ENCODE measurements around the gene CSN2.

DNA sequence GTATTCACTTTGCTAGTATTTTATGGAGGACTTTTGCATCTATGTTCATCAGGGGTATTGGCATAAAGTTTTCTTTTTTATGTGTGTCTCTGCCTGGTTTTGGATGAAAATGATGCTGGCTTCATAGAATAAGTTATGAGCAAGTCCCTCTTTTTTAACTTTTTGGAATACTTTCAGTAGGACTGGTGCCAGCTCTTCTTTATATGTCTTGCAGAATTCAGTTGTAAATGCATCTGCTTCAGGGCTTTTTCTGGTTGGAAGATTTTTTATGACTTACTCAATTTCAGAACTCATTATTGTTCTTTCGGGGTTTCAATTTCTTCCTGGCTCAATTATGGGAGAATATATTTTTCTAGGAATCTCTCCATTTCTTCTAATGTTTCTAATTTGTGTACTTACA is 9.1 kb upstream of the CSN2 start:
- no peak for TF ChIP-seq REST (IDR thresholded peaks at IDR 0.05; ENCODE audit: insufficient replicate concordance, low read depth)
- no peak for TF ChIP-seq CTCF (IDR thresholded peaks at IDR 0.05; ENCODE audit: insufficient read depth, low read length)
